Fibroblast of the aortic adventitia (primary cell): ENCODE data around the gene LIFR. TPM values are rescaled to one million over a fixed set of nuclear protein-coding genes. Genes with fewer than 3 reads are reported as not detected.
A peak's percentile ranks its signal among the peaks of the same experiment; 100 is the strongest.

Experiments used
- DNase-seq: peaks from one replicate; pipeline ENCODE4 v3.0.0-alpha.2; 2010; ENCODE audit warnings: low read depth
- H3K4me3 ChIP-seq: 2 replicates; pipeline ENCODE4 v1.5.1; 2011; ENCODE audit warnings: low read depth, mild to moderate bottlenecking, control low read depth, low read length, moderate library complexity
- total RNA-seq: library from RNA; depleted of rRNA; stranded (reverse); fragments of >200 nt; gene quantifications from 2 replicates; pipeline ENCODE4 v1.2.3, GENCODE V29; 2012; ENCODE audit warnings: low replicate concordance
- TF ChIP-seq, protein P1 (sequence below): IDR thresholded peaks from 2 replicates; pipeline ENCODE4 v1.5.1; 2011; ENCODE audit warnings: mild to moderate bottlenecking, low read length, control low read depth, inconsistent platforms; ENCODE audit not compliant: insufficient read depth

The LIFR gene, protein sequence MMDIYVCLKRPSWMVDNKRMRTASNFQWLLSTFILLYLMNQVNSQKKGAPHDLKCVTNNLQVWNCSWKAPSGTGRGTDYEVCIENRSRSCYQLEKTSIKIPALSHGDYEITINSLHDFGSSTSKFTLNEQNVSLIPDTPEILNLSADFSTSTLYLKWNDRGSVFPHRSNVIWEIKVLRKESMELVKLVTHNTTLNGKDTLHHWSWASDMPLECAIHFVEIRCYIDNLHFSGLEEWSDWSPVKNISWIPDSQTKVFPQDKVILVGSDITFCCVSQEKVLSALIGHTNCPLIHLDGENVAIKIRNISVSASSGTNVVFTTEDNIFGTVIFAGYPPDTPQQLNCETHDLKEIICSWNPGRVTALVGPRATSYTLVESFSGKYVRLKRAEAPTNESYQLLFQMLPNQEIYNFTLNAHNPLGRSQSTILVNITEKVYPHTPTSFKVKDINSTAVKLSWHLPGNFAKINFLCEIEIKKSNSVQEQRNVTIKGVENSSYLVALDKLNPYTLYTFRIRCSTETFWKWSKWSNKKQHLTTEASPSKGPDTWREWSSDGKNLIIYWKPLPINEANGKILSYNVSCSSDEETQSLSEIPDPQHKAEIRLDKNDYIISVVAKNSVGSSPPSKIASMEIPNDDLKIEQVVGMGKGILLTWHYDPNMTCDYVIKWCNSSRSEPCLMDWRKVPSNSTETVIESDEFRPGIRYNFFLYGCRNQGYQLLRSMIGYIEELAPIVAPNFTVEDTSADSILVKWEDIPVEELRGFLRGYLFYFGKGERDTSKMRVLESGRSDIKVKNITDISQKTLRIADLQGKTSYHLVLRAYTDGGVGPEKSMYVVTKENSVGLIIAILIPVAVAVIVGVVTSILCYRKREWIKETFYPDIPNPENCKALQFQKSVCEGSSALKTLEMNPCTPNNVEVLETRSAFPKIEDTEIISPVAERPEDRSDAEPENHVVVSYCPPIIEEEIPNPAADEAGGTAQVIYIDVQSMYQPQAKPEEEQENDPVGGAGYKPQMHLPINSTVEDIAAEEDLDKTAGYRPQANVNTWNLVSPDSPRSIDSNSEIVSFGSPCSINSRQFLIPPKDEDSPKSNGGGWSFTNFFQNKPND
- 38.6 and 45.0 TPM in 2 replicates for total RNA-seq

DNA sequence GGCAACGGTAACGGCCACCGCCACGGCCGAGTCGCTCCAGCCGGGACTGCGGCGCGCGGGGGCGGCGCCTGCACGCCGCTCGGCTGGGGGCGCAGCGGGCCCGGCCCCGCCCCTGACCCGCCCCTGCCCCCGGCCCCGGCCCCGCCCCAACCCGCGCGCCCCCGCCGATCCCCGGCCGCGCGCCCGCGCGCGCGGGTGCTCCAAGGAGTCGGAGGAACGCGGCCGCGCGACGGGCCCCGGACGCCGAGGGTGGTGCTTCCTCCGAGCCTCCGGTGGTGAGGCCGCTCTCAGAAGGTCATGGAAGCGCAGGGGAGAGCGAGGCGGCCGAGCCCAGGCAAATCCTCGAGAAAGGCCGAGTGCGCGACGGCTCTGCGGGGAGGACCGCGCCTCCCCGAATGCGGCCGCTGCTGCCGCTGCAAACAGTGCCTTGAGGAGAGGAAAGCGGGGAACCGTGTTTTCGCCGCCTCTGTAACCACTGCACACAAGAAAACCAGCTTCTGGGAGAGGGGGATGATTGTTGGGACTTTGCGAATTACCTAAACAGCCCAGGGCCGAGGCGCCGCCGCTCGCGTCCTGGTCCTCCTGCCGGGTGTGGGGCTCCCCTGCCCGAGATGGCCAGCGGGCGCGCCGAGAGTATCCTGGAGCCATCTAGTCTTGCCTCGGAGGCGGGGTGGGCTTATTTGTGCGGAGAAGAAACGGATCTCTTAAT, at the start of gene LIFR:
TSS of gene LIFR (minus strand) at position 48 of the 709 bp plus-strand sequence. CDS start 25,999 bp downstream, outside the sequence.
- peak within 1 kb of the TSS; percentile 76 for H3K4me3 ChIP-seq
- TF ChIP-seq, protein P1, sequence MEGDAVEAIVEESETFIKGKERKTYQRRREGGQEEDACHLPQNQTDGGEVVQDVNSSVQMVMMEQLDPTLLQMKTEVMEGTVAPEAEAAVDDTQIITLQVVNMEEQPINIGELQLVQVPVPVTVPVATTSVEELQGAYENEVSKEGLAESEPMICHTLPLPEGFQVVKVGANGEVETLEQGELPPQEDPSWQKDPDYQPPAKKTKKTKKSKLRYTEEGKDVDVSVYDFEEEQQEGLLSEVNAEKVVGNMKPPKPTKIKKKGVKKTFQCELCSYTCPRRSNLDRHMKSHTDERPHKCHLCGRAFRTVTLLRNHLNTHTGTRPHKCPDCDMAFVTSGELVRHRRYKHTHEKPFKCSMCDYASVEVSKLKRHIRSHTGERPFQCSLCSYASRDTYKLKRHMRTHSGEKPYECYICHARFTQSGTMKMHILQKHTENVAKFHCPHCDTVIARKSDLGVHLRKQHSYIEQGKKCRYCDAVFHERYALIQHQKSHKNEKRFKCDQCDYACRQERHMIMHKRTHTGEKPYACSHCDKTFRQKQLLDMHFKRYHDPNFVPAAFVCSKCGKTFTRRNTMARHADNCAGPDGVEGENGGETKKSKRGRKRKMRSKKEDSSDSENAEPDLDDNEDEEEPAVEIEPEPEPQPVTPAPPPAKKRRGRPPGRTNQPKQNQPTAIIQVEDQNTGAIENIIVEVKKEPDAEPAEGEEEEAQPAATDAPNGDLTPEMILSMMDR = no peak
- peak; percentile 76 for DNase-seq

DNA sequence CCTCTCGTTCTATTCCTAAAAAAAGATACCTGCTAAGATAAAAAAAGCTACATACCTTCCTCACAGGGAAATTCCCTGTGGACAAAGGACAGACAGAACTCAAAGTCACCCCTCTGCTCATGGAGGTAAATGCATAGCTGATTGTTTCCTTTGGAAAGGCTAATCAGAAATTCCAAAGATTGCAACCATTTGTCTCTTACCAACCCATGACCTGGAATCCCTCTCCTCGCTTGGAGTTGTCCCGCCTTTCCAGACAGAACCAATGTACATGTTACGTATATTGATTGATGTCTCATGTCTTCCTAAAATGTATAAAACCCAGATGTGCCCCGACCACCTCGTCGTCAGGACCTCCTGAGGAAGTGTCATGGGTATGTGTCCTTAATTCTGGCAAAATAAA, 49.2 kb upstream of the LIFR start:
- DNase-seq = no peak
- H3K4me3 ChIP-seq = no peak overlapping the region
- TF ChIP-seq, protein P1 = no peak

DNA sequence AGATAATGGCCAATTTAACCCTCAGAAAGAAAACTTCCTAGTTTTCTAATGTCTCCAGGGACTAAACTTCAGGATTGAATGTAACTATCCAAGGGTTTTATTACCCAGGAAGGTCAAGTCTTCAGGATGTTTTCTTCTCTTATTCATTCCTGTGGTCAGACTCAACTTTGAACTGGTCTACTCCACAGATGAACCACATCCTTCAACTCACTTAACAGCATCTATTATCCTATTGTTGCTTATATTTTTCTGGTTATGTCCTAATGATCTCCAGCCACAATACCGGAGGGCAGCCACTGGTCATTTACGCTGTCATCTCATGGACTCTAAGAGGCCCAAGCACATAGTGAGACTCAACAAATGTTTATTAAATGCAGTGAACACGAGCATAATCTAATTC, 47.2 kb upstream of the LIFR start:
- TF ChIP-seq, protein P1 = no peak
- no peak for DNase-seq
- H3K4me3 ChIP-seq = no peak overlapping the region

DNA sequence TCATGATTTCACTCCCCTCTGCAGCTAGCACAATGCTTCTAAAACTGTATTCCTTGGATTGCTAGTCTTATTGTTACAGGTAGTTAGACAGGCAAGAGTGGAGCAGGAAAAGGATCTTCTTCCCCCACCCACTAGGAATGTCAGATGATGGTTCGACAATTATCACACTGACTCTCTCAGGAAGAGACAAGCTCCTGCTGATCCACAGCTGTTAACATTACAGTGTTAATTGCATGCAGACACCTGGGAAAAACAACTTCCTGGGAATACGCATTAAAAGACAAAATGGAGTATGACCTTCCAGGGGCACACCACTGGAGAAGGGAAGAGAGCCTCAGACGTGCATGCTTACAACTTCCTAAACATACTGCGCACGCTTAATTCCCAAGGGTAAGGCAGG, 46.2 kb upstream of the LIFR start:
- TF ChIP-seq, protein P1 = no peak
- H3K4me3 ChIP-seq = no peak overlapping the region
- DNase-seq = no peak

DNA sequence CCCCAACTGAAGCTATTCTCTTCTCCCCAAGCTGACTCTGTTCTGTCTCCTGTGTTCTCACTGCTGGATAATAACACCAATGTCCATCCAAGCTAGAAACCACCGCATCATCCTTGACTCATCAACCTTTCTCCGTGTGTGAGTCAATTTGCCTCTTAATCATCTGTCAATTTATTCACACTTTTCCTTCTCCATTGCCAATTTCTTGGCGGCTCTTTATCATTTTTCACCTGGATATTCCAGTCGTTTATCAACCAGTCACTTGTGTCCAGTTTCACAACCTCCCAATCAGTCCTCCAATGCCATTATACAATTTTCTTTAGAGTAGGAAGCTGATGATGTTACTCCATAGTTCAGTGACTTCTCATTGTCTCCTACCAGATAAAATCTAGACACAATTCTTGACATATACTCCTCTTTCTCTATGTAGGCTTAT, 45.4 kb upstream of the LIFR start:
- TF ChIP-seq, protein P1 = no peak
- no peak for DNase-seq
- no peak overlapping the region for H3K4me3 ChIP-seq
